ENCODE measurements around the gene TELO2.
A peak's percentile ranks its signal among the peaks of the same experiment; 100 is the strongest.

Gene TELO2

DNA sequence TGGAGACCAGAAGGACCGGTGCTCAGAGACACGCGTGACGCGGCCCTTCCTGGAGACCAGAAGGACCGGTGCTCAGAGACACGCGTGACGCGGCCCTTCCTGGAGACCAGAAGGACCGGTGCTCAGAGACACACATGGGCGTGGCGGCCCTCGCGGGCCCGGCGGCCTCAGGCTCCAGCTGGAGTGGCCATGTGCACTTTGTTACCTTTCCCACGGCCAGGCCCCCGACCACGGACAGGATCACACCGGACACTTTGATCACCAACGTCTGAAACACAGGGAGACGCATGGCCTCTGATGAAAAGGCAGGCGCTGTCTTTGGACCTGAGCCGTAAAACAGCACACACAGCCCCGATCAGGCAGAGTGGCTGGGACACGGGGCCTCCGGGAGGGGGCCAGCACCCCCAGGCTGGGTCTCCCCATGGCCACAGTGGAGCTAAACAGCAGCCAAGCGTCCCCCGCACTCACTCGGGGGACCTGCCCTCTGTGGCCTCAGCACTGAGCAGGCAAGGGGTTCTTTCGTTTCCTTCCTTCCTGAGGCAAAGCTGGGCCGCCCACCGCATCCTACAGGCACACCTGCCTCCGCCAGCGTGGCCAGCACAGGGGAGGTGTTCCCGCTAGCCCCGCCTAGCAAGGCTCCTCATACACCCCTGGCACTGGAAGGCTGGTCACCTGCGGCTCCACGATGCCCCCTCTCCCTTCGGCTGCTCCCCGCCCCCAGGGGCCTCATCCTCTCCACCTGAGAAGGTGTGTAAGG, 35.5 kb upstream of the TELO2 start:
- no peak for DNase-seq (ENCODE audit: low spot score)
- TF ChIP-seq, protein P1, sequence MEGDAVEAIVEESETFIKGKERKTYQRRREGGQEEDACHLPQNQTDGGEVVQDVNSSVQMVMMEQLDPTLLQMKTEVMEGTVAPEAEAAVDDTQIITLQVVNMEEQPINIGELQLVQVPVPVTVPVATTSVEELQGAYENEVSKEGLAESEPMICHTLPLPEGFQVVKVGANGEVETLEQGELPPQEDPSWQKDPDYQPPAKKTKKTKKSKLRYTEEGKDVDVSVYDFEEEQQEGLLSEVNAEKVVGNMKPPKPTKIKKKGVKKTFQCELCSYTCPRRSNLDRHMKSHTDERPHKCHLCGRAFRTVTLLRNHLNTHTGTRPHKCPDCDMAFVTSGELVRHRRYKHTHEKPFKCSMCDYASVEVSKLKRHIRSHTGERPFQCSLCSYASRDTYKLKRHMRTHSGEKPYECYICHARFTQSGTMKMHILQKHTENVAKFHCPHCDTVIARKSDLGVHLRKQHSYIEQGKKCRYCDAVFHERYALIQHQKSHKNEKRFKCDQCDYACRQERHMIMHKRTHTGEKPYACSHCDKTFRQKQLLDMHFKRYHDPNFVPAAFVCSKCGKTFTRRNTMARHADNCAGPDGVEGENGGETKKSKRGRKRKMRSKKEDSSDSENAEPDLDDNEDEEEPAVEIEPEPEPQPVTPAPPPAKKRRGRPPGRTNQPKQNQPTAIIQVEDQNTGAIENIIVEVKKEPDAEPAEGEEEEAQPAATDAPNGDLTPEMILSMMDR (IDR thresholded peaks at IDR 0.05; ENCODE audit: borderline replicate concordance, control extremely low read depth, extremely low read depth, insufficient read depth, missing control alignments): no peak
- in situ Hi-C loops (cut with MboI; ENCODE audit: low sequenced_read_pairs, unreplicated experiment): no loop called here

DNA sequence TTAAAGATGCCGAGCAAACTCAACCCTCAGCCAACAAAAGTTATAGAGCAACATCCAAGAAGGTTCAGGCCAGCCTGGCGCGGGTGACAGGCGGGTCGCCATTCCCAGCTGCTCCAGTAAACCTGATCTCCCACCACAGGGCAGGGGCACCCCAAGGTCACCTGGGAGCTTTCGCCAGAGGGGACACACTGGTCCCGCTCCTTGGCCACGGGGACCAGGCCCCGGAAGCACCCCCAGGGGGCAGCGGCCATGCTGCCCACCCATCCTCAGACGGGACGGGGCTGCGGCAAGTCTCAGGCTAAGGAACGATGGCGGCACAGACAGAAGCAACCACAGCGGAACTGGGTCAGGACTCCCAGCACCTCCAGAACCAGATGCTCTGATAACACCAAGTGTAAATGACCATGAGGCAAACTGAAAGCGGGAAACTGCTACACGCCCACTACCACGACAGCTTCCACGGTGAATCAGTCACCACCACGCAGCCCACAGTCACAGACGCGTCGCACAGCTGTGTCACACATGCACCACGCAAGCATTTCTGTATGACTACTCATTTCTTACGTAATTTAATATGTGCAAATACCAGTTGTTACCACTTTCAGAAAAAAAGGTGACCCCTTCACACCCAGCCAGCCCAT, 34.7 kb upstream of the TELO2 start:
- in situ Hi-C loops (cut with MboI; ENCODE audit: low sequenced_read_pairs, unreplicated experiment): no loop called here
- DNase-seq (ENCODE audit: low spot score): peak; percentile 67
- TF ChIP-seq, protein P1 (IDR thresholded peaks at IDR 0.05; ENCODE audit: borderline replicate concordance, control extremely low read depth, extremely low read depth, insufficient read depth, missing control alignments): no peak

DNA sequence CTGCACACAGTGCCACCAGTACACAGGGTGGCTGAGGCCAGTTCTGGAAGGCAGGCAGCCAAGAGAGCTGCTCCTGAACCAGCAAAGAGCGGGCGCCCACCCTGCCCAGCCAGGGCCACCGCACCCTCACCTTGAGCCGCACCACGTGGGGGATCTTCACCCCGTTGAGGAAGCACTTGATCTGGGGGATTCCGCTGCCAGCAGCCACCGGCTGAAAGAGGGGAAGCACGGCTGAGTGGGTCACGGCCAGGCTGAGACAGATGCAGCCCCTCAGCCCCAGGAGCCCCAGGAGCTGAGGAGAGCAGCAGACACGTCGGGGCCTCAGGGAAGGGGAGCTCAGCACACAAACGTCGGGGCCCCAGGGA, 34.2 kb upstream of the TELO2 start:
- in situ Hi-C loops (cut with MboI; ENCODE audit: low sequenced_read_pairs, unreplicated experiment): no loop called here
- DNase-seq (ENCODE audit: low spot score): peak; percentile 80
- TF ChIP-seq, protein P1 (IDR thresholded peaks at IDR 0.05; ENCODE audit: borderline replicate concordance, control extremely low read depth, extremely low read depth, insufficient read depth, missing control alignments): no peak

DNA sequence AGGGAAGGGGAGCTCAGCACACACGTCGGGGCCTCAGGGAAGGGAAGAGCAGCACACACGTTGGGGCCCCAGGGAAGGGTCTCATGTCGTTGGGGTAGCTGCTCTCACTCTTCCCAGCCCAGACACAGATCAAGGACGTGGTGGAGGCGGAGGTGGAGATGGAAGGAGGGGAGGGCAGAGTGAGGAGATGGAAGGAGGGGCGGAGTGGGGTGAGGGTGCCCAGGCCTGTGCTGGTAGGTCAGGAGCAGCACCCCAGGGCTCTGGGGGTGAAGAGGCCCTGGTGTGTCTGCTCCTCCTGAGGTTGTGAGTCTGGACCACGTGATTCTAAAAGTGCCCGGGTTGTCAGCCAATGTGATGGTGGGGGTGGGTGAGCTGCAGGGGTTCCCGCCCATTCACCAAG, 33.2 kb upstream of the TELO2 start:
- TF ChIP-seq, protein P1 (IDR thresholded peaks at IDR 0.05; ENCODE audit: borderline replicate concordance, control extremely low read depth, extremely low read depth, insufficient read depth, missing control alignments): no peak
- DNase-seq (ENCODE audit: low spot score): no peak
- in situ Hi-C loops (cut with MboI; ENCODE audit: low sequenced_read_pairs, unreplicated experiment): no loop called here

DNA sequence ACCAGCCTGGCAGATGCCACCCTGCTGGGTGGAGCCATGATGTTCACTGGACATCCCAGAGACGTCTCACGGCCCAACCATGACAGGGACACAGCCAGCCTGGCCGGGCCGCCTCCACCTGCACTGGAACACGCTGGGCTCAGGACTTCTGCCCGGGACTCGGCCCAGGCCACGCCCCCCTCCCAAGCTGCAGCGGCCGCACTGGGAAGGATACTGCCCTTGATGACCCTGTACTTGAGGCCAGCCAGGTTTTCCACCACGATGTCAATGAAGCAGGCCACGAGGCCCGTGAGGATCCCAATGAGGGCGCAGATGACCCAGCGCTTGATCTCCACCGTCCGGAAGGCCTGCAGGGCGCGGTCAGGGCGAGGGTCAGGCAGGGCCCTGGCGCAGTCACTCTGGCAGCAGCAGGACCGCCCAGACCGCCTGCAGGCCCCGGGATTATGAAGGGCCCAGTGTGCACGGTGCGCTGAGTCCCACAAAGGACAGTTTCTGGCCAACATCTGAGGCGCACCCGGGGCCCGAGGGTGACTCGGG, 32.5 kb upstream of the TELO2 start:
- DNase-seq (ENCODE audit: low spot score): no peak
- TF ChIP-seq, protein P1 (IDR thresholded peaks at IDR 0.05; ENCODE audit: borderline replicate concordance, control extremely low read depth, extremely low read depth, insufficient read depth, missing control alignments): no peak
- in situ Hi-C loops (cut with MboI; ENCODE audit: low sequenced_read_pairs, unreplicated experiment): no loop called here

DNA sequence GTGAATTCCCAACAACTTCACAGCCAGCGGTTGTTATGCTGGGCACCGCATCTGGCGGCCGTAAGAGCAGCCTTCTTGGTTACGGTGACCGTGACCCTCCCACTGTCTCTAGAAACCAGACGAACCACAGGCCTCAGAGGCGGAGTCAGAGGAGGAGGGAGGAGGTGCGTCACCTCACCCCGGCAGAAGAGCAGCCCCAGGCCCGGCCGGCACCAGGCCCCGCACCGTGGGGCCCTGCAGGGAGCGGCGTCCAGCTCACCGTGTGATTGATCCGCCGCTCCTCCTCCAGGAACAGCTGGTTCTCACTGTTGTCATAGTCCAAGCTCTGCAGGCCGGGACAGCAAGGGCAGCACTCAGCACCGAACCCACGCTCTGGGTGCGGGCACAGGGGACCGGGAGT, 32.0 kb upstream of the TELO2 start:
- no peak for DNase-seq (ENCODE audit: low spot score)
- in situ Hi-C loops (cut with MboI; ENCODE audit: low sequenced_read_pairs, unreplicated experiment): no loop called here
- TF ChIP-seq, protein P1 (IDR thresholded peaks at IDR 0.05; ENCODE audit: borderline replicate concordance, control extremely low read depth, extremely low read depth, insufficient read depth, missing control alignments): no peak
